HuH-7 (cell line): Measurements from ENCODE around the gene COPS7B.
"Not testable (repeated sequence)": the region's sequence is repeated elsewhere in the genome, so short reads cannot be mapped to it uniquely, and the experiment has no call there.

Experiments used
- DNase-seq: peaks from one replicate; pipeline ENCODE4 v3.0.0; 2011; ENCODE audit warnings: low spot score

Gene COPS7B

DNA sequence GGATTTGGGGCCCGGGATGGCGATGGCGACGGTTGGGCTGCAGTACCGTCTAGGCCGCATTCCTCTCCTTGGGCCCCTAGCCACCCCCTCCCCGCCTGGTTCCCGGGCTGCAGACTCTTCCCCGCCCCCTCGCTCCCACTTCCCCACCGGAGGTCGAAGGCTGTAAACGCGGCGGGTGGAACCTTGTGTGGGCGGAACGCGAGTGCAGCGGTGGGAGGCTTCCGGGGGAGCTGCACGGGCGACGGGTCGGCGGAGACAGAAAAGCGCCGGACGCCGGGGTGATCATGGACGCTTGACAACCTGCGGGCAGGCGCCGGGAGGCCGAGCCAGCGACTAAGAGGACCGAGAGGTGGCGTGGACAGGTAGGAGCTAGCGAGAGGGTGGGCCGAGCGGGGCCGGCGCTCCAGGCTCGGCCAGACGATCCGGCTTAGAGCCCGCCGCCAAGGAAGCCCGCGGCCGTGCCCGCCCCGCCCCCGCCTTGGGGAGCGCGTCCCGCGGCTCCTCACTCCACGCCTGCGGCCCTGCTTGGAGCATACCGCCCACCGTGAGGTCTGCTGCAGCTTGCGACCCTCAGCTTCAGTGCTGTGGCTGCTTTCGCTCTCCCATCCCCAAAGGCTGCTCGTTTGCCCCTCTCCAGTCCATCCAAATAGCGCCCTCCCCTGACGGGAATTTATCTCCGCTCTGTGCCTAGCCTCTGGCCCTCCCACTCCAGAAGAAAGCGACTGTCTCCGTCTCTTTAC, at the start of gene COPS7B:
Gene COPS7B, plus strand, starts transcription at position 269 of the 740 bp plus-strand sequence. CDS start 2,126 bp downstream, outside the sequence.
- DNase-seq = peak; percentile 84

DNA sequence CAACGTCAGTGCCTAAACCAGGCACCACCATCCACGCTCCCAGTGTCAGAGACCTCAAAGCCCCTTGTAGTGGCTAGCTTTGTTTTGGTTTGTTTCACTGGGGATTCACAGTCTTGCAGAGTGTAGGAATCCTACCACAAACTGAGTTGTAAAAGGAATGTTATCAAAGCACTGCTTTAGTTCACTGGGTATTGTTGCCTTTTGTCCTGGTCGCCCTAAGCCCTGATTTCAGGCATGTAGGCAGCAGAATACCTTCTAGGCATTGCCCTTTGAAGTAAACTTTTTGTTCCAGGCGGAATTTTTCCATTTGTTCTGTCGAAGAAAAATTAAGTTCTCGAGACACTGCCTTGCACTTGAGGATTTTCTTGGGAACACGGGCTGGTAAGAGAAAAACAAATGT, 48.5 kb upstream of the COPS7B start:
- no peak for DNase-seq

DNA sequence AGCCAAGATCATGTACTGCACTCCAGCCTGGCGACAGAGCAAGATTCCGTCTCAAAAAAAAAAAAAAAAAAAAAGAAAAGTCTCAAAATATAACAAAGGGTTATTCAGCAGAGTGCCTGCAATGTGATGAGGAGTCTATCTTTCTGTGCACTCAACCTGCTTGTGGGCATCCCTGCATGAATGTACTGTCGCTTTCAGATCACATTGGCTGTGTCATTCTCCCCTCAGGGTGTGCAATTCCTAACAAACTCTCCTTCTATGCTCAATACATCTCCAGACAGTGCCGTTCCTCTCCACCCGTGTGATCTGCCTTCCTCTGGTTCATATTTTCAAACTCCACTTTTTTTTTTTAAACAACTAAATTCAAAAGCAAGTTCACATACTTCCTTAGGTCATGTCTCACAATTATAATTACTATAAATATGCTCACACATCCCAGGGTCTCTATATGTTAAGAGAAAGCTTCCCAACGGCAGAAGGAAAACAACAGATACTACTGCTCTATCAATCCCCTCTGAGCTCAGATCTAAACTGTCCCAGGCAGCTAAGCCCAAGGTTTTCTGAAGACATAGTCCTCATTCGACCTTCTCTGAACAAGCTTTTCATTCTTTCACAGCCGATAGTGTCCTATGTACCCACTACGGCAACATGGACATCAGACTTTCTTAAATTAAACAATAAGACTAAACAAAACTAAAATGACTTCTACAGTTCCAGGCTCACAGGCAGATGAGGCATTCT, 42.7 kb upstream of the COPS7B start:
- no peak for DNase-seq

DNA sequence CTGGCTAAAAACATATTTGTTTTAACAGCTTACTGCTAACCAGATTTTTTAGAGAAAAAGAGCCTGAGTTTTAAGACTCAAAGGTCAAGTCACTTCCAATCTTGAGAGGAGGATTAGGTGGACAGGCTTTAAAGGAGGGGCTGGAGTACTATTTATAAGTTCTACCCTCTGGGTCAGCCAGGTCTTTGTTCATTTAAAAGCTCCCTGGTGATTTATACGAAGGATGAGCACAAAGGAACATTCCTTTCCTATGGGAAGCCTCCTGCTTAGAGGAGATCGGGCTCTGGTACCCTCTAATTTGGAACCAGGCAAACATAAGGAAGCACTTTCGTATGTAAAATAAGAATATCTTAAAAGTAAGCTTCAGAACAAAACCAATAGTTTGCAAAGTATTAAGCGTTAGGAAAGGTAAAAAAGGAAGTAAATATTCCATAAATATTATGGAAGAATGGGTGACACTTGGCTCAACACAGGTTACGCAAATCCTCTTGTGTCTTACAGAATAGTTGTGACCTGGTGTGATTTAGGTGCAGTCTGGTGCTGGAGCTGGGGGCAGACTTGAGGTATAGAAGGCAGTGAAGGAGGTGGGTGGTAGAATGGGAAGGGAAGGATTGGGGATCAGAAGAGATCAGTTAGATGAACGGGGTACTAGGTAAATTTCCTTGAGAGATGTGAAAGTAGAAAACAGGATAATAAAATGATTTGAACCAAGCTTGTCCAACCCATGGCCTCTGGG, 40.8 kb upstream of the COPS7B start:
- no peak for DNase-seq

DNA sequence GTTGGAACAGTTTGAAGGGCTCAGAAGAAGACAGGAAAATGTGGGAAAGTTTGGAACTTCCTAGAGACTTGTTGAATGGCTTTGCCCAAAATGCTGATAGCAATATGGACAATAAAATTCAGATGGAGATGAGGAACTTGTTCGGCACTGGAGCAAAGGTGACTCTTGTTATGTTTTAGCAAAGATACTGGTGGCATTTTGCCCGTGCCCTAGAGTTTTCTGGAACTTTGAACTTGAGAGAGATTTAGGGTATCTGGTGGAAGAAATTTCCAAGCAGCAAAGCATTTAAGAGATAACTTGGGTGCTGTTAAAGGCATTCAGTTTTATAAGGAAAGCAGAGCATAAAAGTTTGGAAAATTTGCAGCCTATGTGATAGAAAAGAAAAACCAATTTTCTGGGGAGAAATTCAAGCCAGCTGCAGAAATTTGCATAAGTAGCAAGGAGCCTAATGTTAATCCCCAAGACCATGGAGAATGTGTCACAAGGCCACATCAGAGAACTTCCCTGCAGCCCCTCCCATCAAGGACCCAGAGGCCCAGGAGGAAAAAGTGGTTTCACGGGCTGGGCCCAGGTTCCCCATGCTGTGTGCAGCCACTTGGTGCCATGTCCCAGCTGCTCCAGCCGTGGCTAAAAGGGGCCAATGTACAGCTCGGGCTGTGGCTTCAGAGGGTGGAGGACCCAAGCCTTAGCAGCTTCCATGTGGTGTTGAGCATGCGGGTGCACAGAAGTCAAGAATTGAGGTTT, 37.9 kb upstream of the COPS7B start:
- DNase-seq = not testable (repeated sequence)

DNA sequence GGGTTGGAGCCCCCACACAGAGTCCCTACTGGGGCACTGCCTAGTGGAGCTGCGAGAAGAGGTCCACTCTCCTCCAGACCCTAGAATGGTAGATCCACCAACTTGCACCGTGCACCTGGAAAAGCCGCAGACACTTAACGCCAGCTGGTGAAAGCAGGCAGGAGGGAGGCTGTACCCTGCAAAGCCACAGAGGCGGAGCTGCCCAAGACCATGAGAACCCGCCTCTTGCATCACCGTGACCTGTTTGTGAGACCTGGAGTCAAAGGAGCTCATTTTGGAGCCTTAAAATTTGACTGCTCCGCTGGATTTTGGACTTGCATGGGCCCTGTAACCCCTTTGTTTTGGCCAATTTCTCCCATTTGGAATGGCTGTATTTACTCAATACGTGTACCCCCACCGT, 37.2 kb upstream of the COPS7B start:
- not testable (repeated sequence) for DNase-seq

DNA sequence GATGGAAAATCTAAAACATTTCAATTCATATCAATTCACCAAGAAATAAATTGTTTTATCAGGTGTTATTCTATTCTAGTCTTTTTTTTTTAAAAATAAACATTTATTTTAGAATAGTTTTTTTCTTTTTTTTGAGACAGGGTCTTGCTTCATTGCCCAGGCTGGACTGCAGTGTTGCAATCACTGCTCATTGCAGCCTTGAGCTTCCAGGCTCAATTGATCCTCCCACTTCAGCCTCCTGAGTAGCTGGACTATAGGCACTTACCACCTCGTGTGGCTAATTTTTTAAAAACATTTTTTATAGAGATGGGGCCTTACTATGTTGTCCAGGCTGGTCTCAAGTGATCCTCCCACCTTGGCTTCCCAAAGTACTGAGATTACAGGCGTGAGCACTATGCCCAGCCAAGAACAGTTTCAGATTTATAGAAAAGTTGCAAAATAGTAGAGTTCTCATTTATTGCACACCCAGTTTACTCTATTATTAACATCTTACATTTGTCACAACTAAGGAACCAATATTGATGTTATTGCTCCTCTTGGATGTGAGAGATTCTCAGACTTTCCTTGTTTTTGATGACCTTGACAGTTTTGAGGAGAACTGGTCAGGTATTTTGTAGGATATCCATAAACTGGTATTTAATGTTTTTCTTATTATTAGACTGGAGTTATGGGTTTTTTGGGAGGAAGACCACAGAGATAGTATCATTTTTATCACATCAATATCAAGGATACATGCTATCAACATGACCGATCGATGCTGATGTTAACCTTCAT, 35.0 kb upstream of the COPS7B start:
- no peak for DNase-seq

DNA sequence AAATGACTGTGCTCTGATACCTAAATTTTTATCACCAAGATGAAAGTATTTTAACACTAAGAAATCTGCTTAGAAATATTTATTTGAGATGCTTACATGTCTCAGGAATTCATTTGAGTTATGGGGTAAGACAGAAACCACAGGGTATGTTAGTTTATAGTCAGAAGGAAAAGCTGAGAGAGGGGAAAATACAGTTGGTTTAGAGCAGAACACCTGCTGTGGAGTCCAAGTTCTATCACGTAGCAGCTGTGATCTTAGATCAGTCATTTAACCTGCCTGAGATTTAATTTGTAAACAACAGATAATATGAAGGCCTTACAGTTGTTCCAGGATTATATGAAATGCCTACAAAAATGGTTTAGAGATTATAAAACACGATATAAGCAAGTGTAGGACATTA, 34.2 kb upstream of the COPS7B start:
- no peak for DNase-seq

DNA sequence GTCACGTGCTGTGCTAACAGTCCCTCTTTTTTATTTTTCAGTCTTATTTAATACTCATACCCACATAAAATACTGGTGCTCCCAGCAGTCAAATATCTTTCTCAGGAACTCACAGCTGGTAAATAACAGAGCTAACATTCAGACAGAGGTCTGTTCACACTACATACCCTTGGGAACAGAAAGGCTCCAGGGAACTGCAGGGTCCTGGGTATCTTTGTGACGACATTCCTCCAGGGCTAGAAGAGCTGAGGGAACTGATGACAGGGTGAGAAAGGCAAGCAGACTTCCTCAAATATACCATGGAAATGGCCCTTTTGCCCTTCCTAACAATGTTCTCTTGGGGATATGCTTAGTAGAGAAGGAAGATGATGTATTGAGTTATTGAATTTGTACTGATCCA, 24.5 kb upstream of the COPS7B start:
- no peak for DNase-seq

DNA sequence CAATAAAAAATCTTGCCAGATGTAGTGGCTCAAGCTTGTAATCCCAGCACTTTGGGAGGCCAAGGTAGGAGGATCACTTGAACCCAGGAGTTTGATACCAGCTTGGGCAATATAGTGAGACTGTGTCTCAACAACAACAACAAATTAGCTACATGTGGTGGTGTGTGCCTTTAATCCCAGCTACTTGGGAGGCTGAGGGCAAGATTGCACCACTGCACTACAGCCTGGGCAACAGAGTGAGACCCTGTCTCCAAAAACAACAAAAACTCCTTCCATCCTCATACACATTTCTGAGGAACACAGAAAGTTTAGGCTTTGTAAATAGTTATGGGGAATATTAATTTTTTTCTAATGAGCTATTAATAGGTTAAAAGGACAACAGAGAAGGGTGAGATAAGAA, 22.1 kb upstream of the COPS7B start:
- DNase-seq = no peak

DNA sequence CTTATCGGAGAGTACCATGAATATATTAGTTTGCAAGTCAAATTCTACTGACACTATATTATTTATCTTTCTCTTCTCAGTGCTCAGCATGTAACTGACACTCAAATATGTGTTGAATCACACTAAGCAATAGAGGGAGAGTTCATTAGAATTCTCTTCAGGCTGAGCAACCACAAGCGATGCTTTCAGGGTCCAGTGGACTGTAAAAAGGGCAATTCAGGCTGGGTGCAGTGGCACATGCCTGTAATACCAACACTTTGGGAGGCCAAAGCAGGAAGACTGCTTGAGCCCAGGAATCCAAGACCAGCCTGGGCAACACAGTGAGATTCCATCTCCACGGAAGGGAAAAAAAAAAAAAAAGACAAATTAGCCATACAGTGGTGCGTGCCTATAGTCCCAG, 21.5 kb upstream of the COPS7B start:
- DNase-seq = no peak

DNA sequence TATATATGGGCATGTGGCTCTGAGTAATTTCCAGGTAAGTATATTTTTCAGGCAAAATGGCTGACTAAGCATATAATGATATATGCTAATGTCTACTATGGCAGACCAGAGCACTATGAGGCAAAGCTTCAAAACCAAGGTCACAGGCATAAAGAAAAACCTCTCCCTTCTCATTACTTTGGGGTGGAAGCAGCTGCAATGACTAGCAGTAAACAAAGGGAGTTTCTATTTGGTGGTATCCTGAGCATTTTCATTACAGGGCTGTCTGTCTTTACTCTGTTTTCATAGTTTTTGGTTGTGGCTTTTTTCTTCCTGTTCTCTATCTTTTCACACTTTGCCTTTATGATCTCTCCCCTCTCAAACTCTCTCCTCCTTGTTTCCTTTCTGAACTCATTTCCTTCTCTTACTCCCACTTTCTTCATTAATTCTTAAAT, 20.7 kb upstream of the COPS7B start:
- no peak for DNase-seq

DNA sequence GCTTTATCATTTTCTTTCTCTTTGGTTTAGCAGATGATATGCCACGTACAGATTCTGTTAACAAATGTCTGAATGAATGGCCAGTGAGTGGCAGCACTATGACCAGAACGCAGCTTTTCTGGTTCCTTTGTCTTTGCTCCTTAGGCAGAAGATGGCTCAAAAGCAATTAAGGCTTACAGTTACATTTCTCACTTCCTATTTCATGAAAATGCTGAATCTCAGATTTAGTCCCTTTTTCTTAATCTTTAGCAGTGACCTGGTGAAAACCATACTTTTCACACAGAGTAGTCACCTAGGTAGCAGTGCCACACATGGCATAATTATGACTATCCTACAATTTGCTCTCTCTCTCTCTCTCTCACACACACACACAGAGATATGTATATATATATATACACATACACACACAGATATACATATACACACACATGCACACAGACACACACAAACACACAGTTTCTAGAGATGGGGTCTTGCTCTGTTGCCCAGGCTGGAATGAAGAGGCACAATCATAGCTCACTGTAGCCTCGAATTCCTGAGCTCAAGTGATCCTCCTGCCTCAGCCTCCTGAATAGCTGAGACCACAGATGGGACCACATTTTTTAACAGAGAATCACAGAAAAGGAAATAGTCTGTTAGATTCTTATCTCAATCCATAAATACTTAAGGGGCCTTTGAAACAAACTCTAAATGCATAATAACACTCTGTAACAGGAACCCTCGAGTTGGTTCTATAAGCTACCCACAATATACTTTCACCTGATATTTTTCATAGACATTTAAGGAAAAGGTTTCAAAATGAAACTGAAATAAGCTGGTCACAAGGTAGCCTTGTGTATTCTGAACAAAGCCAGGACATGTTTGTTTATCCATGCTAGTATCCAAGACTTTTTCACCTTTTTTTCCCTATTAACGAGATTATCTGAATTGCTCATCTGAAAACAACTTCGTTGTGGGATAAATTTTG, 16.8 kb upstream of the COPS7B start:
- DNase-seq = no peak

DNA sequence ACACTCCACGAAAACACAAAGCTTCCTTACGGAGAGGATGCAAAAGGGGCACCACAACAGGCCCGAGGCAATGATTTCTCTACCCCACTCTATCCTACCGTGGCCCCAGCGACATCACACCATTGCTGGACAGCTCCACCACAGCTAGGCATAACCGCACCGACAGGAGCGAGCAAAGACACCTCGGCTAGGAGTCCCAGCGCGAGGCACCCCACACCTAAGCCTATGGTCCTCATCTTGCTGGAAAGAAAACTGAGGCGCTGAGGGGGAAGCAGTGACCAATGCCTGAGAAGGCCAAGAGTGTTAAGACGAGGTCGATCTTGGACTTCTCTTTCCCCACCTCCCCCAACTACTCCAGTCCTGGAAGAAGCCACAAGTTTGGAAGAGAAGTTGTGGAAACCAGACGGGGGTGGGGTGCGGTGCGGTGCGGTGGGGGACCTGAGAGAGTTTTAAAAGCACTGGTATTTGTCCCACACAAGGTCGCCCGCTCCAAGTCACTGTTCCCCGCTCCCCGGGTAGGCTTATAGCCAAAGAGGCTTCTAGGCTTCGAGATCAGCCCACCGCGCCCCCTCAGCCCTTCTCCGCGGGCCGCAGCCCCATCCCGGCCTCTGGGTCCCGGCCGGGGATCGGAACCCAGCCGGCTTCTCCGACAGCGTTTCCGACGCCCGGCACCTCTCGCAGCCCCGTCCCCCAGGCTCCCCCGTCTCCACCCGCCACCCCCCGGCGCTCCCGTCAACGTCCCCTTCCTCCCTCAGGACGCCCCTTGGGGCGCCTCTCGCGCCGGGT, 5.9 kb upstream of the COPS7B start:
- peak; percentile 67 for DNase-seq

DNA sequence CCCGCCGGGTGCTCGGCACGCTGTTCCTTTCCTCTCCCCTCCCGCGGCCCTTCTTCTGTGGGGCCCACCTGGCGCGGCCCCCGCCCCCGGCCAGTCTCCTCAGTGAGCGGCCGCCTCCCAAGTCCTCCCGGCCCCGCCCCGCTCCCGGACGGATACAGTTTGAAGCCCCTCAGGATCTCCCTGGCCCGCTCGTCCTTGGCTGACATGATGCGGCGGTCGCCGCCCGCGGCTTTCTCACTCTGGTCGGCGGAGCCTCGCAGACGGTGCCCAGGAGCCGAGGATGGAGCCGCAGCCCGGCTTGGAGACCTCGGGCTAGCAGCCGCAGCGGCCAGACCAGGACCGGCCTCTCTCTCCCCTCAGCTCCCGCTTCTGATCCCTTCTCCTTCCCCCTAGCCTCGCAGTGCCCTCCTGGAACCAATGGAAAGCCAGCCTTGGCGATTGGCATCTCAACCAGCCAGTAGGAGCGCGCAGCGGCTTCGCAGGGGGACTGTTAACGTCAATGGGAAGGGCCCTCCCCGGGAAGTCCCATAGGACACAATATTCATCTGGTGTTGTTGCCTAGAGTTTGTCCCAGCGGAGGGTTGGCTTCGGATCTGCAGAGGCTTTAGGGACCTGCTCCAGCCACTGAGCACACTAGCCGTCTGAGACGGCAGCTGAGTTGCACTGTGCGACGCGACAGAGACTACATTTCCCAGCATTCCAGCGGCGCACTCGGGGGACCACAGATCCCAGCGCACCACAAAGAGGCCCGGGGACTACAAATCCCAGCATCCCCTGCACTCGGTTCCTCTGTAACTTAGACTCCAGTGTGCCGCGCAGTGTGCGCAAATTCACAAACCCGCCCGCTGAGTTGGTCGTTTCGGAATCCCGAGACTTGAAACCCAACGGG, 5.1 kb upstream of the COPS7B start, which contains the start of gene PDE6D:
Gene PDE6D, minus strand, starts transcription at position 374 of the 889 bp plus-strand sequence. Its CDS starts 168 bp downstream, at position 206.
- DNase-seq = peak; percentile 100

DNA sequence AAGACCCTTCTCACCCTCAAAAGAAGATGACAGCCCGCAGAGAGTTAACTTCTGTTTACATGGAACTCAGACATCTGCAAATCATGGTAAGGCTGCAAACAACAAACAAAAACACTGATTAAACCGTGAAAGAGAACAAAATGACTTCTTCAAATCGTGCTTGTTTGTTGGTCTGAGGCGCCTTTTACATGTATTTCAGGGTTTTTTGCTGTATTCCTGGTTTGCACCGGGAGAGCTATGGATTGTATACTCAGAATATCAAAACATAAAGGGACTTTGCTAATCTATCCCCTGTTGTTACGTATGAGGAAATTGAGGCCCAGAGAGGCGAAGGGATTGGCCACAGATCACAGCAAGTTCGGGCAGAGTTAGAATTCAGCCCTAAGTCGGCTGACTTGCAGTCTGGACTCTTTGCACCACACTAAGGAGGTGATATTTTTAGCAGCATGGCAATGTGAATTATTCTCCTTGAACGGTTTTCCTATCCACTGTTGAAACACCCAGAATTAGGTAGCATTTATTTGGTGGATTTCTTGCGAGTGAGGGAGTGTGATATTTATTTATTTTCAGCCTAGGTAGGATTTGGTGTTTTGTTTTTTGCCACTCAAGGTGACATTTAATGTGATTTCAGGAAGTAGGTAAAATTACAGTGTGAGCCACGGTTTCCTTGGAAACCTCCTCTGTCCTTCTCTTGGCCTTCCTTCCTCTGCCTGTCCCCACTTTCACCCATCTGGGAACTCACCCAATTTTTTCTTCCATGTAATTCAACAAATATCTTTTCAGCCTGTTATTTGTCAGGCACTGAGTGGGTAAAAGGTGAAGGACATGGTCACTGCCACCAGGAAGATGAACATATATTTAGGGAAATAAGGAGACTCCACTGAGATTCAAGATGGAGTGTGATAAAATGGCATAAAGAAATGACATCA, 4.2 kb upstream of the COPS7B start:
- no peak for DNase-seq

DNA sequence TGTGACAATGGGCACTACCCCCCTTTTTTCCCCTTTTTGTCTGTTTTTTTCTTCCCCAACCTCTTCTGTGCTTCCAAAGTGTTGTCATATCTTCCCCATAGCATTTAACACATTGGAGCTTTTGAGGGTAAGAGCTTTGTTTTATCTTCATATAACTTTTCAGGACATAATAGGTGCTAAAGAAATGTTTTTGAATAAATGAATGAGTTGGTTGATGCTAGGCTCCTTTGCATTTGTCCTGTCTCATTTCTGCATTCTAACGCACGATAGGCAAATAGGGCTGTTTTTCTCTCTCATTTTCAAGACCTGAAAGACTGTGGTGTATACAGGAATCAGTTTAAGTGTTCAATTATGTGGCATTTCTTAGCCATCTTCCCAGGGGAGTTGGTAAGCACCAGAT, 832 bp upstream of the COPS7B start:
- no peak for DNase-seq
